M059J (cell line): Measurements from ENCODE around the gene ASB8. TPM values are rescaled to one million over a fixed set of nuclear protein-coding genes. Genes with fewer than 3 reads are reported as not detected.
A peak's percentile ranks its signal among the peaks of the same experiment; 100 is the strongest.

ENCODE experiments used
- DNase-seq: peaks from one replicate; pipeline ENCODE4 v3.0.0-alpha.2; 2012; ENCODE audit warnings: low read depth
- total RNA-seq: library from RNA; depleted of rRNA; stranded (reverse); fragments of >200 nt; shearing (Covaris generic); gene quantifications from 2 replicates; pipeline ENCODE4 v1.2.3, GENCODE V29; 2014; rRNA removed

The ASB8 gene
- total RNA-seq: 23.9 and 43.6 TPM in 2 replicates

DNA sequence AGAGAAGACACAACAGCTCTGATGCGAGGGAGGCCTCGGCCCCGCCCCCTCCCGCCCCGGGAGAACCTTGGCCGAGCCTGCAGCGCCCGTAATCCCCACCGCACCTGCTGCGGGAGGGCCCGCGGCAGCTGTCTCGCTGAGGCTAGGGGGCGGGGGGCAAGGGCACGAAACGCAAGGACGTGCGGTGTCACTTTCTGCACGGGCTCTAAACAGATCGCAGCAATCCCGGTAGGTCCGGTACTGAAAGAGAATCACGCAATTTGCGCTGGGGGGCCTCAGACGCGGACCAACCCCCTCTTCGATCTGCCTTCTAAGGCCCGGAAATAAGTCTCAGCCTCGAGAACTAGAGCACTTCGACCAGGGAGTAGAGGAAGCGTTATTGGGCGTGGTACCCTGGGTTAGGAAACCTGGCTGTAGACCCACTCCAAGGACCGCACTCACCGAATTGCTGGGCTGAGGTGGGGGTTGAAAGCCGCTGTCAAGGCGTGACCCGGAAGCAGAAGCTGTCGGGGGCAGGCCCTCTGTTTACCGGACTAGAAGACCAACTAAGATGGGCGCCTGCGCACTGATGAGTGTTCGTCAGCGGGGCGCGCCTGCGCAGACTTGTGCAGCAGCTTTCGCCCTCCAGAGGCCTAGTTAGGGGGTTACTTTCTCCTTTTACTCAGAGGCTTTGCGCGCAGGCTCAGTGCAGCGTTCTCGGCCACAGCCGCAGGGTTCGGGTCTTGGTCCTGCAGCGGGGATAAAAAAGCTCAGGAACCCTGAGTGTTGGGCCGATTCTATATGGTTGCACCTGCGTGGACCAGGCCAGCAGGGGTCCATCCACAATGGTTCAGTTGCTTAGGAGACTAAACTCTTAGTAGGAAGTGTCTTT is at the start of gene ASB8:
Gene ASB8 (minus strand): TSS at position 498 of the 871 bp plus-strand sequence. CDS start 4,019 bp downstream, outside the sequence.
- DNase-seq: peak; percentile 97

DNA sequence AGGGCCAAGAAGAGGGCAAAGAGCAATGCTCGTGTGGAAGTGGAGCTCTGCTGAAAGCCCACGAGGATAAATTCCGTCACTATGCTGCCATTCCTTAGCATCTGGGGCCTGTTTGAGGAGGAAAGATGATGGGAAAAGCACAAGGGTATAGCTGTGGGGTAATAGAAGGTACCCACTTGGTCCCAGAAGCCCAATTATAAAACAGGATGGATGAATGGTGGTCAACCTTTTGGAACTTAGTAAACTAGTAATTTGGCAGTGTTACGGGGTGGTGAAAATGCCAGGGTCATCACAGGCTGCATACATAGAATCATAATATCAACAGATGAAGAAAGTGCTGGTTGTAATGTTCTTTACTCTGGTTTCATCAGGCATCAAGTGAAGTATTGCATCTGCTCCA is 45.9 kb upstream of the ASB8 start, which contains the start of gene OR10AD1:
Gene OR10AD1 (minus strand): TSS at position 101 of the 400 bp plus-strand sequence. CDS start 0 bp downstream, at position 101.
- DNase-seq: no peak

GRCh38 chr12:48202766-48203165 is 45.5 kb upstream of the ASB8 start:
- DNase-seq: no peak

DNA sequence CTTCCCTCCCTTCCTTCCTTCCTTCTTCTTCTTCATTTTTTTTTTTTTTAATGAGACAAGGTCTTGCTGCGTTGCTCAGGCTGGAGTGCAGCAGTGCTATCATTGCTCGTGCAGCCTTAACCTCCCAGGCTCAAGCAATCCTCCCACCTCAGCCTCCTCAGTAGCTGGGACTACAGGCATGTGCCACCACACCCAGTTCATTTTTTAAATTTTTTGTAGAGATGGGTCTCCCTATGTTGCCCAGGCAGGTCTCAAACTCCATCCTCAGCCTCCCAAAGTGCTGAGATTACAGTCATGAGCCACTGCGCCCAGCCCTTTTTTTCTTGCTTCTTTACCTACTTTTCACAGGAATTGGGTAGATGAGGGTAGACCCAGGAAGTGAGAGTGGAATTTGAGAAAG is 44.2 kb upstream of the ASB8 start:
- no peak for DNase-seq

DNA sequence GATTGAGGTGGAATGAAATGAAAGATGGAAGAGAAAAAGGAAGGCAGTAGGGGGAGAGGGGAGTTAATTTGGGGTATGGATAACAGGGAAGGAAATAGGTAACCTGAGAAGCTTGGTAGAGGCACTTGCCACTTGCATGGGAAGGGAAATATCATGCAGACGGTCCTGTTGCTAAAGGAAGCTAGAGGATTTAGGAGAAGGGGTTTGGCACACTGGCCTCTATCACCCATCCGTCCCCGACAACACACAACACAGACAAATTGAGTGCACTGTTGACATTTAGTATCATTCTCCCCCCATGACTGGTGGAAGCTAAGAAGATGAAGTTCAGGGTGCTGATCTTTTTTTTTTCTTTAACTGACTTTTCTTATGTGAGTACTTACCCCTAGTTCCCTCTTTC is 43.8 kb upstream of the ASB8 start:
- no peak for DNase-seq

DNA sequence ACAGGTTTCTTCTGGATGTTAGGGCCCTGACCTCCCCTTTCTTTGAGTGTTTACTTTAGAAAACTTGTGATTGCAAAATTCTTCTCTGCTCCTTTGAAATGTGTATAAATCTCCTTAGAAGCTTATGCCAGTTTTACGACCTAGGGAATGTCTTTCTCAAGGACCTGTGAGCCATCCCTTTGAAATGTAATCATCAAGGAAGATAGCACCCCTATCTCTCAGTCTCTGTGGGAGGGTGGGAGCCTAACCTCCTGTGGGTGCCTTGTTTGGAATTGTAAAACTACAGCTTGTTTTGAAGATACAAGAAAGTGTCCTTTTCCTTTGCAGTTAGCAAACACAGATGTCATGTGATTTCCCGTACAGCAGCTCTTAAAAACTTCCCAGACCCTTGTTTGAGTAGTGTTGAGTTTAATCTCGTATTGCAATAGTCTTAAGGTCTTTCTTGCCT is 42.5 kb upstream of the ASB8 start:
- peak; percentile 15 for DNase-seq

- DNase-seq: no peak
Measured at GRCh38 chr12:48198985-48199384, 41.7 kb upstream of the ASB8 start.

GRCh38 chr12:48198672-48198971 is 41.3 kb upstream of the ASB8 start:
- DNase-seq: no peak

GRCh38 chr12:48197971-48198671 is 40.8 kb upstream of the ASB8 start:
- DNase-seq: peak; percentile 86

DNA sequence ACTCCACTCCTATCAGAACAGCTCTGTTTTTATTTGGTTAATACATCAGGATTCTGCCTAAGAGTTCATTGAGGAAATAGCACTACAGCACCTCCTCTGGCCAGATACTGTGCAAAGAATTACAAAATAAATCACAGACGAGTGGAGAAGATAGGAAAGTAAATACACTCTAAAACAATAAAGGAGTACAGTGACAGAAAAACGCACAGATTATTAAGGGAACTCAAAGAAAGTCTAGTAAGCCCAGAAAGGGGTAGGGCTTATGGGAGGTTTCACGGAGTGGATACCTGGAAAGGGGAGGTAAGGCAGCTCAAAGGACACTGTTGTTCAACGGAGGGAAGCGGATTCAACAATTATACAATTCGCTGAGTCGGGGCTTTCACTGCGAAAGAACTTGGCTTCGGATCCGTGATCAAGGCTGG is 40.2 kb upstream of the ASB8 start:
- DNase-seq: peak; percentile 45

- DNase-seq: no peak
Measured at GRCh38 chr12:48194799-48195201, 37.5 kb upstream of the ASB8 start.

DNA sequence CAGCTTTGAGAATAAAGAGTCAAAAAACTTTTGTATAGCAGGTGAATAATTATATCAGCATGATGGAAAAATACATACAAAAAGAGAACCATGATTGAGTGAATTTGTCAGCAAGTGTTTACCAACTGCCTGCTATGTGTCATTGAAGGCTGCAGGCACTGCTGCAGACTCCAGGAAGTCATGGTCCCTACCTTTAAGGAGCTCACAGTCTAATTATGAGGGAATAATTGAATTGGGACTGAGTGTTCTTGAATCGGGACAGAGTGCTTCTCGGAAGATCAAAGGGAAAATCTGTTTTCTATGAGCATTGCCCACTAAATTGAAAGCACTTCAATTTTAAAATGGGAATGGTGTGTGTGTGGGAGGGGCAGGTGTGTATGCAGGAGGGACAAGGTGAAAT is 36.3 kb upstream of the ASB8 start:
- no peak for DNase-seq

DNA sequence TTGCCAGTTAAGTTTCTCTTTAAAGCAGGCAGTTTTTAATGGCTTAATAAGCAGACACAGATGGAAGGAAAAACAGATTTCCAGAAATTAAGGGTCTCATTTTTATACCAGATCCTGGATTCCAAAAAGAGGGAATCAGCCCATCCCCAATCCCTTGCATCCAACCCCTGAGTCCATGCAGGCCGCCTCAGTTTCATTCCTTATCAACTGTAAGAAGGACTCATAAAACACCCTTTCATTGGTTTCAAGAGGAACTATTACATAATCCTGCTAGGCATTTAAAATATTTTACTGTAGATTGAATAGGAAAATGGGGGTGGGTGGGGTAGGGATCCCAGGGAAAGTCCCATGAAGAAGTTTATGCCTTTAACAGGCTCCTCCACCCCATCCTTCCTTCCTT is 35.5 kb upstream of the ASB8 start:
- DNase-seq: no peak

DNA sequence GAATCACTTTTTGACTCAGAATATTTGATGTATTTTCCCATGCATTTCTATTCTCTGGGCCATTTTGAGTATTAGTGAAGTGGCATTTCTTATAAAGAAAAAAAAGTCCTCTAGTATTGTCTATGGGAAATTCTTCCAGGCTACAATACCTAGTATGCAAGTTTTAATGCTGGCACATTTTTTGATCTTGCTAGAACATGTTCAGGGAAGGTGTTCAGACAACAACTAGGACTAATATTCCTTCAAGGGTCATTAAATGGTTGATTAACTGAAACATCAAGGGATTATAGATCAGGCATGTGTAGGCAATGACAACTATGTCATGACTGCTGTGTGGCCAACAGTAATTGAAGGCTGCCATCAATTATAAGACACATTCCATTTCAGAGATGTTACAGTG is 33.8 kb upstream of the ASB8 start:
- no peak for DNase-seq

DNA sequence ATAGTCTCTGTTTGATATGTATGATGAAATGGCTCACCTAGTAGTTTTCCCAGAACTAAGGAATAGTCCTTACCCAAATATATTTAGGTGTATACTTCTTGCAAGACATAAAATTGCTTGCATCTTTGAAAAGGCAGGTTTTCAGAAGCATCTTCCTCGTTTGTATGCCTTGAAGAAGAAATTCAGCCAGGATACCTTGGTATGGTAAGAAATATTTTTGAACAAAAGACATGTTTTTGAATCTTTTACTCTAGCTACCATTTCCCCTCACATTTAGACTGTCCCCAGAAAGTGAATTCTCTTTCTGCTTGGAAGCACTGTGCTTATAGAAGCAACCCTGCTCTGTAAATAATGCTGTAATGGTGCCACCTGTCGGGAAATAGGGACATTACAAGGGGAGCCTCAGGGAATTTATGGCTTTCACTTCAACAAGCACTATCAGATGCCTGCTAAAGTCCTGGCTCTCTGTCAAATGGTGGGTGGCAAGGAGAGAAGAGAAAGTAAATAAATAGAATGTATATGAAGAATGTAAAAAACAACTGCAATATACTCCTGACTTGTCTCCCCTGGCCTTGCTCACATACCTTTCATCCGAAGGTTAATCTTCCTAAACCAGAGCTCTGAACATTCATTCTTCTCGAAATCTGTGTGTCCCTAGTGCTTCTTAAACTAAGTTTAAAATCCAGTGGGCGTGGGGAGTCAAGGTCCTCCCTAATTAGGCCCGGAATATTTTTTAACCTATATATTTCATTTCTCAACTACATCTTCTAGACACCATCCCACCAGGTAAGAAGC is 32.2 kb upstream of the ASB8 start:
- peak; percentile 66 for DNase-seq

DNA sequence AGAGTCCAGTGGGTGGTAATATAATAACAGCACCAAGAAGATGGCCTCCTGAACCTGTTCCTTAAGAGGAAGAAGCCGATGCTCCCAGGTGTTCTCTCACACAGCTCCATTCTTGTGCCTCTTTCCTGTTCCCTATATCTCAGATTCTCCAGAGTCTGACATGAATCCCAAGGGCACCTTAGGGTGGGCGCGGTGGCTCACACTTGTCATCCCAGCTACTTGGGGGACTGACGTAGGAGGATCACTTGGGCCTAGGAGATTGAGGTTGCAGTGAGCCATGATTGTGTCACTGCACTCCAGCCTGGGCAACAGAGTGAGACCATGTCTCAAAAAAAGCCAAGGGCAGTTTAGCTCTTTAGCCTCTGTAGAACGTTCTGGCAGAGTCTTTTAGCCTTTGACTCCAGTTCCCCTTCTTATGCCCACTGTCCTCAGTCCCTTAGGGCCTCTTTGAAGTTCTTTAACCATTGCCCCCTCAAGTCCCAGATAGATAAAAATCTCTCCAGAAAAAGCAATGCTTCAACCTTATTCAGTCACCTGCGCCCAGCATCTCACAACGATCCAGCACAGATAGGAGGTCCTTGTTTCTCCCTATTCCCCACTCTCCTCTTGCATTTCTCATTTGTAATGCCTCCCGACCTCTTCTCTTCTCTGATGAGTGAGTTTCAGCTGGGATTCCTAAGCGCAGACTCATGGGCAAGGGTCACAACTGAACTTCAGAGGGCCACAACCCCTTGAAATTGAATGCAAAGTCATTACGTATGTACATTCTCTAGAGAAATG is 30.8 kb upstream of the ASB8 start:
- no peak for DNase-seq

GRCh38 chr12:48185181-48185919 is 28.0 kb upstream of the ASB8 start:
- peak; percentile 19 for DNase-seq

- no peak for DNase-seq
Measured at GRCh38 chr12:48184549-48184922, 27.2 kb upstream of the ASB8 start.

GRCh38 chr12:48183876-48184548 is 26.7 kb upstream of the ASB8 start:
- no peak for DNase-seq
